ENCODE data around the gene DNAJC5G. TPM values are rescaled to one million over a fixed set of nuclear protein-coding genes. Genes with fewer than 3 reads are reported as not detected.
A peak's percentile ranks its signal among the peaks of the same experiment; 100 is the strongest.

The DNAJC5G gene
- total and polyA plus RNA-seq, 2 of the 13 experiments (the other 11 are each of a cell fraction or from before 2014, with no cell fraction given) = 0.05 TPM; not detected in 1

GRCh38 chr2:27324720-27325119, 49.5 kb downstream of the DNAJC5G start:
- BruUV-seq (replicated peaks) = no TSS peak
- POLR2A ChIA-PET = interaction anchor here (1.2 to 5.0 kb wide), 4 partner anchors 19 to 44 kb away, joined by 4 to 73 read pairs (median 46); partner anchors contain the start of genes EIF2B4, GTF3C2 and SNX17
- TF ChIP-seq ZNF207 (IDR thresholded peaks at IDR 0.05; ENCODE audit: borderline replicate concordance) (no peak), TCF12 (IDR thresholded peaks at IDR 0.05) (no peak), TCF12 (CRISPR knock-in tag; IDR thresholded peaks at IDR 0.05) (no peak), ZNF329 (CRISPR knock-in tag; IDR thresholded peaks at IDR 0.05; ENCODE audit: low read depth) (no peak), ZNF44 (CRISPR knock-in tag; IDR thresholded peaks at IDR 0.05) (no peak), ZKSCAN5 (CRISPR knock-in tag; IDR thresholded peaks at IDR 0.05) (no peak), SNAI1 (CRISPR knock-in tag; IDR thresholded peaks at IDR 0.05; ENCODE audit: borderline replicate concordance) (no peak), CBX5 (CRISPR knock-in tag; IDR thresholded peaks at IDR 0.05; ENCODE audit: borderline replicate concordance) (0 out of 2 replicates have a peak, but pooled peaks have one; percentile 32), ZNF430 (CRISPR knock-in tag; IDR thresholded peaks at IDR 0.05) (no peak), ZFP36 (IDR thresholded peaks at IDR 0.05; ENCODE audit: borderline replicate concordance, low read depth, low read length, partially characterized antibody) (no peak), ZNF703 (CRISPR knock-in tag; IDR thresholded peaks at IDR 0.05; ENCODE audit: borderline replicate concordance) (no peak), ZNF460 (CRISPR knock-in tag; IDR thresholded peaks at IDR 0.05; ENCODE audit: borderline replicate concordance) (no peak), ELF1 (CRISPR knock-in tag; IDR thresholded peaks at IDR 0.05) (no peak), TCF7 (IDR thresholded peaks at IDR 0.05; ENCODE audit: low read depth) (no peak), ZNF343 (CRISPR knock-in tag; IDR thresholded peaks at IDR 0.05) (0 out of 2 replicates have a peak, but pooled peaks have one; percentile 35), ZNF34 (CRISPR knock-in tag; IDR thresholded peaks at IDR 0.05; ENCODE audit: borderline replicate concordance) (no peak), SRSF9 (IDR thresholded peaks at IDR 0.05; ENCODE audit: borderline replicate concordance, insufficient read depth, low read depth, low read length, poor library complexity, severe bottlenecking) (no peak), GABPA (IDR thresholded peaks at IDR 0.05; ENCODE audit: low read depth, low read length) (no peak), GABPA (CRISPR knock-in tag; IDR thresholded peaks at IDR 0.05; ENCODE audit: low read depth) (no peak), TGIF2 (CRISPR knock-in tag; IDR thresholded peaks at IDR 0.05) (no peak), CEBPB (IDR thresholded peaks at IDR 0.05; ENCODE audit: borderline replicate concordance, low read depth, low read length) (peak; percentile 71), REPIN1 (CRISPR knock-in tag; IDR thresholded peaks at IDR 0.05; ENCODE audit: borderline replicate concordance, low read depth) (no peak), IRF9 (CRISPR knock-in tag; IDR thresholded peaks at IDR 0.05; ENCODE audit: borderline replicate concordance) (no peak), CBX1 (IDR thresholded peaks at IDR 0.05; ENCODE audit: low read depth) (no peak), MBNL3 (CRISPR knock-in tag; conservative IDR thresholded peaks at IDR 0.05) (no peak), ZNF383 (CRISPR knock-in tag; IDR thresholded peaks at IDR 0.05; ENCODE audit: borderline replicate concordance) (no peak), ZNF776 (CRISPR knock-in tag; IDR thresholded peaks at IDR 0.05) (no peak), ZNF251 (CRISPR knock-in tag; IDR thresholded peaks at IDR 0.05) (no peak)

More at GRCh38 chr2:27324720-27325119, 49.5 kb downstream of the DNAJC5G start:
- Histone ChIP-seq H3K4me1 (ENCODE audit: insufficient read depth, low read length) (peaks cover 33% of the 10 kb centered on the region), H3K79me2 (ENCODE audit: insufficient read depth, low read length) (peaks cover 25% of the 10 kb centered on the region), H3K27me3 (ENCODE audit: control insufficient read depth in 1 of 2, insufficient read depth in 2 of 2, low read length in 2 of 2) (peaks cover 0 to 4% of the 10 kb centered on the region in 2 experiments; a peak in 1 of 5 replicates), H3K4me2 (ENCODE audit: low read depth, low read length) (no peak overlapping the region), H3K9me3 (ENCODE audit: low read length) (no peaks in the 10 kb centered on the region), H3K27ac (ENCODE audit: extremely low read length, insufficient read depth, low read length) (peak overlapping the region; percentile 91), H3K36me3 (replicated peaks in 1 of 2; ENCODE audit: control insufficient read depth in 1 of 2, insufficient read depth in 2 of 2, low read length in 2 of 2) (peaks cover 18 to 39% of the 10 kb centered on the region in 2 experiments), H3K9ac (ENCODE audit: insufficient read depth, low read depth, low read length) (no peak overlapping the region), H3K4me3 (replicated peaks in 1 of 3; ENCODE audit: insufficient read depth in 1 of 3, low read depth in 2 of 3, low read length in 3 of 3) (no peak overlapping the region), H4K20me1 (ENCODE audit: insufficient read depth, low read length) (no peaks in the 10 kb centered on the region), H2AFZ (ENCODE audit: low read length) (no peak overlapping the region)
- in situ Hi-C loops (cut with HindIII; ENCODE audit: extremely low pct_ligation_motif_present, low pct_unique_long_range_greater_than_20kb) = loop anchor here (5.0 kb wide), 1 partner anchor 48 kb away; the partner anchor contains the start of genes EIF2B4 and SNX17
- intact Hi-C loops (cut with micrococcal nuclease; ENCODE audit: unreplicated experiment) = no loop called here
- DNase-seq (ENCODE audit: low spot score) (no peak), ATAC-seq (no peak), FAIRE-seq (no peak)
- WGBS (ENCODE audit: low lambda C conversion rate) = 92% methylated on average over 5 of the region's 5 CpGs
- CTCF ChIA-PET (ENCODE audit: low intra/inter-chr PET ratio, low total read pairs) = no interaction called here
